ENCODE data around the gene PLA2G12B. TPM values are rescaled to one million over a fixed set of nuclear protein-coding genes. Genes with fewer than 3 reads are reported as not detected.

The PLA2G12B gene
- polyA plus RNA-seq, 1 donor = 54.3 TPM

DNA sequence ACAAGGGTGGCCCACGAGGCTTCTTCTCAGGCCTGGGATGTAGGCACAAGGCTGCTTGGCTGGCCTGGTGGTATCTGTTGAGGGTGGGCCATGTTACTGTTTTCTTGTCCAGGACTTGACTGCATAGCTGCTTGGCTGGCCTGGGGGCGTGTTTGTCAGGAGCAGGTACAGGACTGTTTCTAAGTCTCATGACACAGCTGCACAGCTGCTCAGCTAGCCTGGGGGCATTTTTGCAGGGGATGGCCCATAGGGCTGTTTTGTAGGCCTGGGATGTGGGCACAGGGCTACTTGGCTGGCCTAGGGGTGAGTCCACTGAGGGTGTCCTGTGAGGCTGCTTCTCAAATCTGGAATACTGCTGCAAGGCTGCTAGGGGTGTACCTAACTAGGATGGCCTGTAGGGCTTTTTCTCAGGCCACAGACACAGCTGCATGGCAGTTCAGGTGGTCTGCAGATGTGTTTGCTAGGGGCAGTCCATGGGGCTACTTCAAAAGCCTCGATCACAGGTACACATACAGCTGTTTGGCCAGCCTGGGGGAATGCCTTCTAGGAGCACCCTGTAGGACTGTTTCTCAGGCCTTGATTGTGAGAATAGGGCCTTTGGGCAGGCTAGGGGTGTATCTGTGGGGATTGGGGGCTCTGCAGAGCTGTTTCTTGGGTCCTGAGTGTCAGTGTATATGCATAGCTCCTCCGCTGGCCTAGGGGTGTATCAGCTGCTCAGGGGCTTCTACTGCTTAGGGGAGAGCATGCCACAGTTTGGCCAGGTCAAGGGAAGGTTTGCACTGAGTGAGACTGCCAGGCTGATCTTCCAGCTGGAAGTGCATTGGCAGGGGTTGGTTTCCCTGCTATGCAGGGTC is 26.6 kb upstream of the PLA2G12B start:
- H3K4me3 ChIP-seq (ENCODE audit: low read length) = no peak overlapping the region
- H3K4me1 ChIP-seq (ENCODE audit: control insufficient read depth, insufficient read depth, low read length) = no peaks in the 10 kb centered on the region
- no peaks in the 10 kb centered on the region for H3K27me3 ChIP-seq (ENCODE audit: control insufficient read depth, insufficient read depth, low read length)
- WGBS (ENCODE audit: insufficient coverage, low lambda C conversion rate) = no CpG with 5 or more reads among the region's 4 CpGs
- no peak for DNase-seq
- H3K27ac ChIP-seq (ENCODE audit: low read length) = no peak overlapping the region
- H3K36me3 ChIP-seq (ENCODE audit: control insufficient read depth, insufficient read depth, low read length) = no peaks in the 10 kb centered on the region
- peaks cover 18% of the 10 kb centered on the region for H3K9me3 ChIP-seq (ENCODE audit: control insufficient read depth, low read depth, low read length)

- no peak overlapping the region for H3K4me3 ChIP-seq (ENCODE audit: low read length)
- no peaks in the 10 kb centered on the region for H3K27me3 ChIP-seq (ENCODE audit: control insufficient read depth, insufficient read depth, low read length)
- H3K36me3 ChIP-seq (ENCODE audit: control insufficient read depth, insufficient read depth, low read length) = no peaks in the 10 kb centered on the region
- H3K4me1 ChIP-seq (ENCODE audit: control insufficient read depth, insufficient read depth, low read length) = no peaks in the 10 kb centered on the region
- peaks cover 19% of the 10 kb centered on the region for H3K9me3 ChIP-seq (ENCODE audit: control insufficient read depth, low read depth, low read length)
- WGBS (ENCODE audit: insufficient coverage, low lambda C conversion rate) = no CpG with 5 or more reads among the region's 2 CpGs
- DNase-seq = no peak
- no peak overlapping the region for H3K27ac ChIP-seq (ENCODE audit: low read length)
Observed at GRCh38 chr10:72980348-72980747, 25.7 kb upstream of the PLA2G12B start.

- Histone ChIP-seq H3K27ac (ENCODE audit: low read length) (no peak overlapping the region), H3K4me1 (ENCODE audit: control insufficient read depth, insufficient read depth, low read length) (no peaks in the 10 kb centered on the region), H3K36me3 (ENCODE audit: control insufficient read depth, insufficient read depth, low read length) (no peaks in the 10 kb centered on the region), H3K9me3 (ENCODE audit: control insufficient read depth, low read depth, low read length) (peaks cover 22% of the 10 kb centered on the region), H3K4me3 (ENCODE audit: low read length) (no peak overlapping the region), H3K27me3 (ENCODE audit: control insufficient read depth, insufficient read depth, low read length) (no peaks in the 10 kb centered on the region)
- DNase-seq = no peak
Observed at GRCh38 chr10:72979709-72980108, 25.1 kb upstream of the PLA2G12B start.

GRCh38 chr10:72976886-72977285 is 22.3 kb upstream of the PLA2G12B start:
- Histone ChIP-seq H3K4me1 (ENCODE audit: control insufficient read depth, insufficient read depth, low read length) (no peaks in the 10 kb centered on the region), H3K36me3 (ENCODE audit: control insufficient read depth, insufficient read depth, low read length) (no peaks in the 10 kb centered on the region), H3K9me3 (ENCODE audit: control insufficient read depth, low read depth, low read length) (peaks cover 22% of the 10 kb centered on the region), H3K27me3 (ENCODE audit: control insufficient read depth, insufficient read depth, low read length) (no peaks in the 10 kb centered on the region), H3K27ac (ENCODE audit: low read length) (no peak overlapping the region), H3K4me3 (ENCODE audit: low read length) (no peak overlapping the region)
- DNase-seq = no peak
- WGBS (ENCODE audit: insufficient coverage, low lambda C conversion rate) = no CpG with 5 or more reads among the region's 1 CpG

DNA sequence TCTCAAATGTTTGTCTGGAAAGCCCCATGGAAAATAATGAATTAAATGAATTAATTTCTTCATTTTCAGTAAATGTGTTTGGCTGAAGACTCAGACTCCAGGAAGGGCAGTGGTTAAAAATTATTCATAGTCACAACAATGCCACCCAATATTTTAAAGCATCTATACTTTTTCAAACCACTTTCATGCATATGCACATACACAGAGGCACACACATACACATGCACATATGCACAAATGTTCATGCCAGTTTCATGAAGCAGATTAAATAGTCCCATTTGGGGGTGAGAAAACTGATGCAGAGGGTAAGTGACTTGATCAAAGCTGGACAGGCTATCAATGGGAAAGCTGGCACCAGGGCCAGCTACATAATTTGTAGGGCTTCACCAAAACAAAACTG is 1.4 kb upstream of the PLA2G12B start:
- no peak for DNase-seq
- Histone ChIP-seq H3K4me3 (ENCODE audit: low read length) (no peak overlapping the region), H3K4me1 (ENCODE audit: control insufficient read depth, insufficient read depth, low read length) (peaks cover 12% of the 10 kb centered on the region), H3K9me3 (ENCODE audit: control insufficient read depth, low read depth, low read length) (no peaks in the 10 kb centered on the region), H3K27ac (ENCODE audit: low read length) (peak overlapping the region; percentile 82), H3K27me3 (ENCODE audit: control insufficient read depth, insufficient read depth, low read length) (no peaks in the 10 kb centered on the region), H3K36me3 (ENCODE audit: control insufficient read depth, insufficient read depth, low read length) (no peaks in the 10 kb centered on the region)

DNA sequence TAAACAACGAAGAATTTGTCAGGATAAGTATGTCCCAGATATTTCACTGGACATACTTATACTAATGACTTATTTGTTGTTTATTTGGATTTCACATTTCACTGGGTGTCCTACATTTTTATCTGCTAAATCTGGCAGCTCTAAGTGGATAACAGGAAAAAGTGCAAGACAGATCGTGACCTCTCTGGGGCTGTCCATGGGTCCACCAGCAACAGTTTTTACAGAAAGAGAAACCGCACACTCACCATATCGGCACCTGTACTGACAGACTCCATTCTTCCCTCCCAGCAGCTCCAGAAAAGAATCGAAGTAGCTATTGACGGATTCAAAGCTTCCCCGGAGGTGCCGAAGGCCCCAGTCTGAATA is 393 bp downstream of the PLA2G12B start:
- Histone ChIP-seq H3K36me3 (ENCODE audit: control insufficient read depth, insufficient read depth, low read length) (no peaks in the 10 kb centered on the region), H3K4me1 (ENCODE audit: control insufficient read depth, insufficient read depth, low read length) (peaks cover 12% of the 10 kb centered on the region), H3K27me3 (ENCODE audit: control insufficient read depth, insufficient read depth, low read length) (no peaks in the 10 kb centered on the region), H3K9me3 (ENCODE audit: control insufficient read depth, low read depth, low read length) (no peaks in the 10 kb centered on the region), H3K27ac (ENCODE audit: low read length) (peak overlapping the region; percentile 82), H3K4me3 (ENCODE audit: low read length) (peak overlapping the region; percentile 52)
- DNase-seq = no peak
- WGBS (ENCODE audit: insufficient coverage, low lambda C conversion rate) = 0% methylated on average over 1 of the region's 8 CpGs

- peak; percentile 16 to 64 for DNase-seq
- peak overlapping the region; percentile 52 for H3K4me3 ChIP-seq (ENCODE audit: low read length)
- peak overlapping the region; percentile 82 for H3K27ac ChIP-seq (ENCODE audit: low read length)
- H3K4me1 ChIP-seq (ENCODE audit: control insufficient read depth, insufficient read depth, low read length) = peaks cover 12% of the 10 kb centered on the region
- no peaks in the 10 kb centered on the region for H3K36me3 ChIP-seq (ENCODE audit: control insufficient read depth, insufficient read depth, low read length)
- H3K9me3 ChIP-seq (ENCODE audit: control insufficient read depth, low read depth, low read length) = no peaks in the 10 kb centered on the region
- no CpG with 5 or more reads among the region's 8 CpGs for WGBS (ENCODE audit: insufficient coverage, low lambda C conversion rate)
- no peaks in the 10 kb centered on the region for H3K27me3 ChIP-seq (ENCODE audit: control insufficient read depth, insufficient read depth, low read length)
Observed at GRCh38 chr10:72953687-72954086, 919 bp downstream of the PLA2G12B start.

DNA sequence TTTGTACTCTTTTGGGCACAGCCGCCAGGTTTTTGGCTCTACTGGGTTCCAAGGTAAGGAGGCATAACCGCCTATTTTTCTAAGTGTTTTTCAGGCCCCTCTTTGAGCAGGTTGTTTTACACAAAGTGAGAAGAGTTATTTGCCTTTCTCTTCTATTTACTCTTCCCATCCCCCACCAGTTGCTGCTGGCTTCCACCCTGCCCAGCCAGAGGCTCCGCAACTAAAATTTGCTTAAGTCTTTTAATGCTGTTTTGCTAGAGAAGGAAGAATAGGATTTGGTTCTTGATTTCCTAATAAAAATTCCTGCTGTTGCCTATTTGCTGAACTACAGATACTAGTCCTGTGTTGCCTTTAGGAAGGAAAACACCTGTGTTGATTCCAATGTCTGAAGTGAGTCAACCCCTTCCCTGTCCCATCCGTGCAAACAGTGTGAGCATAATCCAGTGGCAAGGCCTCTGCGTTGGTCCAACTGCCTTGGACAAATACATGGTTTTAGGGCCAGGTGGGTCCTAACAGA is 1.9 kb downstream of the PLA2G12B start:
- Histone ChIP-seq H3K4me3 (ENCODE audit: low read length) (peak overlapping the region; percentile 52), H3K36me3 (ENCODE audit: control insufficient read depth, insufficient read depth, low read length) (no peaks in the 10 kb centered on the region), H3K27ac (ENCODE audit: low read length) (peak overlapping the region; percentile 82), H3K4me1 (ENCODE audit: control insufficient read depth, insufficient read depth, low read length) (peaks cover 12% of the 10 kb centered on the region), H3K27me3 (ENCODE audit: control insufficient read depth, insufficient read depth, low read length) (no peaks in the 10 kb centered on the region), H3K9me3 (ENCODE audit: control insufficient read depth, low read depth, low read length) (no peaks in the 10 kb centered on the region)
- 0% methylated on average over 1 of the region's 5 CpGs for WGBS (ENCODE audit: insufficient coverage, low lambda C conversion rate)
- peak in 1 of 2 donors; percentile 64 for DNase-seq

DNA sequence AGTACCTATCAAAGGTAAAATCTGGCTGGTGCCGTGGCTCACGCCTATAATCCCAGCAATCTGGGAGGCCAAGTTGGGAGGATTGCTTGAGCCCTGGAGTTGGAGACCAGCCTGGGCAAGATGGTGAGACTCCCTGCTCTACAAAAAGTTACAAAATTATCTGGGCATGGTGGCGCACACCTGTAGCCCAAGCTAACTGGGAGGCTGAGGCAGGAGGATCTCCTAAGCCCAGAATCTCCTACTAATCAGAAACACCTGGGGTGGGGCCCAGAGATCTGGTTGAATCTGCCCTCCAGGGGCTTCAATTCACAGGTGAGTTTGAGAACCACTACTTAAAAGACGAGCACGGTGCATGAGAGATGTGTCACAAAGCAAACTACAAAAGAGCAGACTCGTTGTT is 2.4 kb downstream of the PLA2G12B start:
- H3K4me1 ChIP-seq (ENCODE audit: control insufficient read depth, insufficient read depth, low read length) = peaks cover 12% of the 10 kb centered on the region
- no peaks in the 10 kb centered on the region for H3K9me3 ChIP-seq (ENCODE audit: control insufficient read depth, low read depth, low read length)
- peak overlapping the region; percentile 82 for H3K27ac ChIP-seq (ENCODE audit: low read length)
- peaks cover 2% of the 10 kb centered on the region for H3K36me3 ChIP-seq (ENCODE audit: control insufficient read depth, insufficient read depth, low read length)
- DNase-seq = no peak
- H3K27me3 ChIP-seq (ENCODE audit: control insufficient read depth, insufficient read depth, low read length) = no peaks in the 10 kb centered on the region
- WGBS (ENCODE audit: insufficient coverage, low lambda C conversion rate) = 90% methylated on average over 2 of the region's 6 CpGs
- H3K4me3 ChIP-seq (ENCODE audit: low read length) = peak overlapping the region; percentile 52

- peaks cover 12% of the 10 kb centered on the region for H3K4me1 ChIP-seq (ENCODE audit: control insufficient read depth, insufficient read depth, low read length)
- DNase-seq = peak; percentile 51 to 77
- peaks cover 5% of the 10 kb centered on the region for H3K36me3 ChIP-seq (ENCODE audit: control insufficient read depth, insufficient read depth, low read length)
- no peaks in the 10 kb centered on the region for H3K9me3 ChIP-seq (ENCODE audit: control insufficient read depth, low read depth, low read length)
- 33% methylated on average over 1 of the region's 3 CpGs for WGBS (ENCODE audit: insufficient coverage, low lambda C conversion rate)
- H3K4me3 ChIP-seq (ENCODE audit: low read length) = peak overlapping the region; percentile 52
- peak overlapping the region; percentile 82 for H3K27ac ChIP-seq (ENCODE audit: low read length)
- H3K27me3 ChIP-seq (ENCODE audit: control insufficient read depth, insufficient read depth, low read length) = no peaks in the 10 kb centered on the region
Observed at GRCh38 chr10:72951760-72952159, 2.8 kb downstream of the PLA2G12B start.

DNA sequence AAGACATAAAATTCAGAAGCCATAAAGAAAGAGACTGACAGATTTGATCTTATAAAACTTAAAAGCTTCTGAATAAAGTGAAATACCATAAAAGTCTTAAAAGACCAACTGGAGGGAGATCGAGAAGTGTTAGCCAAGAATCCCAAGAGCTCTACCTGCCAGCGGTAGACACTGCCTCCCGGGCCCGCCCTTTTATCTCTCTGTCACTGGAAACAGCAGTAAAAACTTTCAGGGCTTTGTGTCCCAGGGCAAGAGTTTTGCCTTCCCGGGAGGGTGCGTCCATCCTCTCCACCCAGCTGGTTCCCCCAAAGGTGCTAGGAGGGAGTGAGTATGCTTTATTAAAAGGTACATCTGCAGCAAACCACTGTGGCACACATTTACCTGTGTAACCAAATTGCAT is 5.8 kb downstream of the PLA2G12B start:
- no peaks in the 10 kb centered on the region for H3K4me1 ChIP-seq (ENCODE audit: control insufficient read depth, insufficient read depth, low read length)
- no CpG with 5 or more reads among the region's 6 CpGs for WGBS (ENCODE audit: insufficient coverage, low lambda C conversion rate)

More for the DNA sequence above, 5.8 kb downstream of the PLA2G12B start:
- no peak overlapping the region for H3K4me3 ChIP-seq (ENCODE audit: low read length)
- no peaks in the 10 kb centered on the region for H3K27me3 ChIP-seq (ENCODE audit: control insufficient read depth, insufficient read depth, low read length)
- DNase-seq = peak in 1 of 2 donors; percentile 10
- H3K9me3 ChIP-seq (ENCODE audit: control insufficient read depth, low read depth, low read length) = no peaks in the 10 kb centered on the region
- H3K36me3 ChIP-seq (ENCODE audit: control insufficient read depth, insufficient read depth, low read length) = peaks cover 5% of the 10 kb centered on the region
- no peak overlapping the region for H3K27ac ChIP-seq (ENCODE audit: low read length)
